ENCODE measurements around the gene SLC6A3. TPM values are rescaled to one million over a fixed set of nuclear protein-coding genes. Genes with fewer than 3 reads are reported as not detected.

Gene SLC6A3
- total and polyA plus RNA-seq, 2 of the 13 experiments (the other 11 are each of a cell fraction or from before 2014, with no cell fraction given), result 0.01 TPM; not detected in 1

GRCh38 chr5:1349246-1349645 is 96.0 kb downstream of the SLC6A3 start:
- ChIA-PET POLR2A (no interaction called here), CTCF (ENCODE audit: low intra/inter-chr PET ratio, low total read pairs) (no interaction called here)
- no peak for FAIRE-seq
- intact Hi-C loops (cut with micrococcal nuclease; ENCODE audit: unreplicated experiment), result no loop called here
- TF ChIP-seq FOXK1 (CRISPR knock-in tag; IDR thresholded peaks at IDR 0.05; ENCODE audit: borderline replicate concordance, low read depth) (no peak), FOXK2 (IDR thresholded peaks at IDR 0.05) (no peak), STAG1 (CRISPR knock-in tag; IDR thresholded peaks at IDR 0.05) (0 out of 2 replicates have a peak, but pooled peaks have one; percentile 16)
- TF ChIP-seq, protein P1, sequence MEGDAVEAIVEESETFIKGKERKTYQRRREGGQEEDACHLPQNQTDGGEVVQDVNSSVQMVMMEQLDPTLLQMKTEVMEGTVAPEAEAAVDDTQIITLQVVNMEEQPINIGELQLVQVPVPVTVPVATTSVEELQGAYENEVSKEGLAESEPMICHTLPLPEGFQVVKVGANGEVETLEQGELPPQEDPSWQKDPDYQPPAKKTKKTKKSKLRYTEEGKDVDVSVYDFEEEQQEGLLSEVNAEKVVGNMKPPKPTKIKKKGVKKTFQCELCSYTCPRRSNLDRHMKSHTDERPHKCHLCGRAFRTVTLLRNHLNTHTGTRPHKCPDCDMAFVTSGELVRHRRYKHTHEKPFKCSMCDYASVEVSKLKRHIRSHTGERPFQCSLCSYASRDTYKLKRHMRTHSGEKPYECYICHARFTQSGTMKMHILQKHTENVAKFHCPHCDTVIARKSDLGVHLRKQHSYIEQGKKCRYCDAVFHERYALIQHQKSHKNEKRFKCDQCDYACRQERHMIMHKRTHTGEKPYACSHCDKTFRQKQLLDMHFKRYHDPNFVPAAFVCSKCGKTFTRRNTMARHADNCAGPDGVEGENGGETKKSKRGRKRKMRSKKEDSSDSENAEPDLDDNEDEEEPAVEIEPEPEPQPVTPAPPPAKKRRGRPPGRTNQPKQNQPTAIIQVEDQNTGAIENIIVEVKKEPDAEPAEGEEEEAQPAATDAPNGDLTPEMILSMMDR (CRISPR knock-in tag; IDR thresholded peaks at IDR 0.05), result peak; percentile 47
- Histone ChIP-seq H3K27me3 (ENCODE audit: control insufficient read depth in 1 of 2, insufficient read depth in 2 of 2, low read length in 2 of 2) (peaks cover 0 to 11% of the 10 kb centered on the region in 2 experiments; a peak in 1 of 5 replicates), H3K4me2 (ENCODE audit: low read depth, low read length) (no peak overlapping the region), H2AFZ (ENCODE audit: low read length) (no peak overlapping the region), H3K79me2 (ENCODE audit: insufficient read depth, low read length) (peaks cover 8% of the 10 kb centered on the region), H3K9ac (ENCODE audit: insufficient read depth, low read depth, low read length) (no peak overlapping the region), H3K36me3 (replicated peaks in 1 of 2; ENCODE audit: control insufficient read depth in 1 of 2, insufficient read depth in 2 of 2, low read length in 2 of 2) (no peaks in the 10 kb centered on the region), H4K20me1 (ENCODE audit: insufficient read depth, low read length) (no peaks in the 10 kb centered on the region), H3K27ac (ENCODE audit: extremely low read length, insufficient read depth, low read length) (no peak overlapping the region), H3K9me3 (ENCODE audit: low read length) (no peaks in the 10 kb centered on the region), H3K4me3 (replicated peaks in 1 of 3; ENCODE audit: insufficient read depth in 1 of 3, low read depth in 2 of 3, low read length in 3 of 3) (no peak overlapping the region), H3K4me1 (ENCODE audit: insufficient read depth, low read length) (peaks cover 10% of the 10 kb centered on the region)
- 31% methylated on average over 5 of the region's 12 CpGs for WGBS (ENCODE audit: low lambda C conversion rate)
- no peak for ATAC-seq
- DNase-seq (ENCODE audit: low spot score), result no peak
- BruUV-seq (replicated peaks), result no TSS peak
- in situ Hi-C loops (cut with HindIII; ENCODE audit: extremely low pct_ligation_motif_present, low pct_unique_long_range_greater_than_20kb), result no loop called here

GRCh38 chr5:1348986-1349245 is 96.3 kb downstream of the SLC6A3 start:
- ChIA-PET POLR2A (no interaction called here), CTCF (ENCODE audit: low intra/inter-chr PET ratio, low total read pairs) (no interaction called here)
- Histone ChIP-seq H3K4me3 (replicated peaks in 1 of 3; ENCODE audit: insufficient read depth in 1 of 3, low read depth in 2 of 3, low read length in 3 of 3) (no peak overlapping the region), H3K4me1 (ENCODE audit: insufficient read depth, low read length) (peaks cover 14% of the 10 kb centered on the region), H2AFZ (ENCODE audit: low read length) (no peak overlapping the region), H3K27me3 (ENCODE audit: control insufficient read depth in 1 of 2, insufficient read depth in 2 of 2, low read length in 2 of 2) (peaks cover 0 to 11% of the 10 kb centered on the region in 2 experiments; a peak in 1 of 5 replicates), H3K9ac (ENCODE audit: insufficient read depth, low read depth, low read length) (no peak overlapping the region), H3K4me2 (ENCODE audit: low read depth, low read length) (no peak overlapping the region), H3K27ac (ENCODE audit: extremely low read length, insufficient read depth, low read length) (no peak overlapping the region), H3K9me3 (ENCODE audit: low read length) (no peaks in the 10 kb centered on the region), H4K20me1 (ENCODE audit: insufficient read depth, low read length) (no peaks in the 10 kb centered on the region), H3K79me2 (ENCODE audit: insufficient read depth, low read length) (peaks cover 12% of the 10 kb centered on the region), H3K36me3 (replicated peaks in 1 of 2; ENCODE audit: control insufficient read depth in 1 of 2, insufficient read depth in 2 of 2, low read length in 2 of 2) (no peaks in the 10 kb centered on the region)
- DNase-seq (ENCODE audit: low spot score), result no peak
- FAIRE-seq, result no peak
- no peak for ATAC-seq
- in situ Hi-C loops (cut with HindIII; ENCODE audit: extremely low pct_ligation_motif_present, low pct_unique_long_range_greater_than_20kb), result no loop called here
- BruUV-seq (replicated peaks), result no TSS peak
- TF ChIP-seq, protein P2, sequence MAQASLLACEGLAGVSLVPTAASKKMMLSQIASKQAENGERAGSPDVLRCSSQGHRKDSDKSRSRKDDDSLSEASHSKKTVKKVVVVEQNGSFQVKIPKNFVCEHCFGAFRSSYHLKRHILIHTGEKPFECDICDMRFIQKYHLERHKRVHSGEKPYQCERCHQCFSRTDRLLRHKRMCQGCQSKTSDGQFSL (CRISPR knock-in tag; IDR thresholded peaks at IDR 0.05), result peak; percentile 47; the same call in 1 of the 2 replicates
- TF ChIP-seq AGO2 (optimal IDR thresholded peaks at IDR 0.05; ENCODE audit: low read depth, low read length) (peak; percentile 36), POLR2G (IDR thresholded peaks at IDR 0.05; ENCODE audit: low read depth, low read length) (peak; percentile 44; the same call in 1 of the 2 replicates), ZNF382 (CRISPR knock-in tag; IDR thresholded peaks at IDR 0.05; ENCODE audit: borderline replicate concordance) (no peak), RELA (CRISPR knock-in tag; IDR thresholded peaks at IDR 0.05) (no peak), ZNF30 (CRISPR knock-in tag; IDR thresholded peaks at IDR 0.05) (no peak), KLF9 (CRISPR knock-in tag; IDR thresholded peaks at IDR 0.05; ENCODE audit: low read depth) (no peak), SOX13 (IDR thresholded peaks at IDR 0.05) (no peak), SOX13 (CRISPR knock-in tag; conservative IDR thresholded peaks at IDR 0.05 in 1 of 2, IDR thresholded peaks at IDR 0.05 in 1 of 2) (no peak), NFATC3 (CRISPR knock-in tag; IDR thresholded peaks at IDR 0.05) (no peak)
- intact Hi-C loops (cut with micrococcal nuclease; ENCODE audit: unreplicated experiment), result no loop called here
- 87% methylated on average over 1 of the region's 1 CpG for WGBS (ENCODE audit: low lambda C conversion rate)
